Endothelial cell of hepatic sinusoid (primary cell): Measurements from ENCODE around the gene PRKD3.
"Not testable (repeated sequence)": the region's sequence is repeated elsewhere in the genome, so short reads cannot be mapped to it uniquely, and the experiment has no call there.

Experiments
- in situ Hi-C: cut with HindIII; loops from 2 replicates; pipeline ENCODE4 v1.10.0; 2017; ENCODE audit warnings: low sequenced_read_pairs

PRKD3 gene

GRCh38 chr2:37317746-37318145, 6.9 kb downstream of the PRKD3 start:
- in situ Hi-C loops: no loop called here

DNA sequence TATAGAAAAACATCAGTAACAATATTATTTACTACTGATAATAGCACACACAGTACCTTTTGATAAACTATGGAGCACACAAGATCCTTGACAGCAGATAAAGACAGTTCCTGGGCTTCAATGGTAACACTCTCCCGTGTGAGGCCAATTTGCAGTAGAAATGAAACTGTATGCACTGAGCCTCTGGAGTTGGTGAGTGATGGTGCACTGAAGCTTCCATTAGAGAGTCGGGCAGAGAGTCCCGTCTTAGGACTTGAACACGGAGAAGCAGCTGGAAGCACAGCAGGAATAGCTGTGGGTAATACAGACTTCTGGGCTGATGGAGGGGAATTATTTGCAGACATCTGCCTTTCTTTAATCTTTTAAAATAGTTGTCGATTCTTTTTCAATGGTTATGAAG, 8.5 kb downstream of the PRKD3 start:
- in situ Hi-C loops: no loop called here

DNA sequence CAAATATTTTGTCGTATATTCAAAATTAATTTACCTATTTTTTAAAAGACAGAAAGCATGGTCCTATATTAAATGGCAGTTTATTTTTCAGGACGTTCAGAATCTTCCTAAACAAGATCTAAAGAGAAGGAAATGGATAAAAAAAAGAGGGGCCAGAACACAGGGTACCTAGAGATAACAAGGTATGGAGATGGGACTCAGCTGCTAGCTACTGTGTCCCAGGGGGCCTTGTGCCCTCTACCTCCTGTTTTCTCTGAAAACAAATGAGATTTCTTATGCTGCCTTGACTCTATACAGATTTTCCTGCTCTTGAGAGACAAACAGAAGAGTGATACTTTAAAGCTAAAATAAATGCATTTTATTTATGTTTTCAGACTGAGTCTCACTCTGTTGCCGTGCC, 9.3 kb downstream of the PRKD3 start:
- in situ Hi-C loops: no loop called here

DNA sequence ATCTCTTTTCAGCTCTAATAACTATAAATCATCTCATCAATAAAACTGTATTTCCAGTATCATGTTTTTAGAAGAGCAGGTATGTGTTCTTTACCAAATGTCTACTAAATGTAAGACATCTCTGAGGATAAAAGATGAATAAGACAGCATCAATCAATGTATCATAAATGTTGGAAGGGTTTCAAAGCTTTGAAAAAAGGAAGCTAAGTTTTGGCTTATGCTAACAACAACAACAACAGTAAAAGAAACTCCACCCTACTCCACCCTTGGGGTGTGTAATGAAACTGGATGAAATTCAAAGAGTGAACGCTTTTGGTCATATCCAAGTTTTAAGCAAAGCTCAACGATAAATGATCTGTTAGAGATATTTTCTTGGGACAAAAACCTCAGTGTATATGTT, 17.1 kb downstream of the PRKD3 start:
- in situ Hi-C loops: no loop called here

GRCh38 chr2:37306024-37306423, 18.6 kb downstream of the PRKD3 start:
- in situ Hi-C loops: no loop called here

DNA sequence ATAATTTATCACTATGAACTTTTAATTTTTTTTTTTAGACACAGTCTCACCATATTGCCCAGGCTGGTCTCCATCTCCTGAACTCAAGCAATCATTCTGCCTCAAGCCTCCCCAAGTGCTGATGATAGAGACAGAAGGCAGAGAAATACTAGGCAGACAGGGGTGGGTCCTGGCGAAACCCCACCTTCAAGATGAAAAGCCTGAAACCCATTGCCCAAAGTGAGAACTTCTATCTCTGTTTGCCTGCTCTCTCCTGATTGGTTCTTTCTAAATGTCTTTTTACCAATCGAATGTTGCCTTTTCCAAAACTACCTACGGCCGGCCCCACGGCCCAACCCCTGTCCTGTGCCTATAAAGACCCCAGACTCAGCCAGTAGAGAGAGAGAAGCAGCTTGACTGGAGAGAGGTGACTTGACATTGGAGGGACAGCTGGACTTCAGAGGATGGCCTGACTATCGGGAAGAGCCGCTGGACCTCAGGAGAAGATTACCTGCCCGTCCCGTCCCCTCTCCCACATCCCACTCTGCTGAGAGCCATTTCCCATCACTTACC, 21.9 kb downstream of the PRKD3 start:
- in situ Hi-C loops: no loop called here

- in situ Hi-C loops: no loop called here
These were observed 23.2 kb downstream of the PRKD3 start for GRCh38 chr2:37301408-37301807.

- in situ Hi-C loops: no loop called here
These were observed 24.1 kb downstream of the PRKD3 start for GRCh38 chr2:37300578-37300977.

GRCh38 chr2:37300146-37300545, 24.5 kb downstream of the PRKD3 start:
- in situ Hi-C loops: no loop called here

GRCh38 chr2:37297632-37298031, 27.0 kb downstream of the PRKD3 start:
- in situ Hi-C loops: no loop called here

GRCh38 chr2:37295469-37296073, 29.1 kb downstream of the PRKD3 start:
- in situ Hi-C loops: no loop called here

DNA sequence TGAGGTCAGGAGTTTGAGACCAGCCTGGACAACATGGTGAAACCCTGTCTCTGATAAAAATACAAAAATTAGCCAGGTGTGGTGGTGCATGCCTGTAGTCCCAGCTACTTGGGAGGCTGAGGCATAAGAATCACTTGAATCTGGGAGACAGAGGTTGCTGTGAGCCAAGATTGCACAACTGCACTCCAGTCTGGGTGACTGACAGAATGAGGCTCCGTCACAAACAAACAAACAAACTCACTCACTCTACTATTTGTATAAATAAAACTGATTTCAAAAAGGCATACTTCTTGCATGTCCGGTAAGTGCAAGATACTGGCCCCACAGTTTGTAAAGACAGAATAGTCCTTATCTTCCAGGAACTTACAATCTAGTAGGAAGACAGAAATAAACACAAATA, 29.8 kb downstream of the PRKD3 start:
- in situ Hi-C loops: not testable (repeated sequence)

GRCh38 chr2:37291680-37292079, 33.0 kb downstream of the PRKD3 start:
- in situ Hi-C loops: no loop called here

- in situ Hi-C loops: no loop called here
These were observed 36.7 kb downstream of the PRKD3 start for GRCh38 chr2:37287966-37288365.

DNA sequence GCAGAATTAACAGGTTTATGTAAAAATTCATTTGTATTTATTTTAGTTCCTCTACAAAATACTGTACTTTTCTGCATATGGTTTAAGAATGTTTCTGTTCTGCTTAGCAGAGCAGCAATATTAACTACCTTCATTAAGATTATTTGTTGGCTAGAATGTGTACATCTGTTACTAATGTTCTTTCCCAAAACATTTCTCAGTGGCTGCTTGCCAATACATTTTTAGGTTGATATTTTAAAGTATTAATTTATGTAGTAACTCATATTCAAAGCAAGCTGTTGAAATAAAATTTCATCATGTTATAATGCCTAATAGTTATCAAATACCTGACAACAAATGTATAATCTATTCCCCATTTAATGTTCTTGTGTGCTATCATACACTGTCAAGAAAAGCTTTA, 40.3 kb downstream of the PRKD3 start:
- in situ Hi-C loops: no loop called here

GRCh38 chr2:37283207-37283606, 41.4 kb downstream of the PRKD3 start:
- in situ Hi-C loops: no loop called here

- in situ Hi-C loops: no loop called here
These were observed 41.9 kb downstream of the PRKD3 start for GRCh38 chr2:37282746-37283145.

DNA sequence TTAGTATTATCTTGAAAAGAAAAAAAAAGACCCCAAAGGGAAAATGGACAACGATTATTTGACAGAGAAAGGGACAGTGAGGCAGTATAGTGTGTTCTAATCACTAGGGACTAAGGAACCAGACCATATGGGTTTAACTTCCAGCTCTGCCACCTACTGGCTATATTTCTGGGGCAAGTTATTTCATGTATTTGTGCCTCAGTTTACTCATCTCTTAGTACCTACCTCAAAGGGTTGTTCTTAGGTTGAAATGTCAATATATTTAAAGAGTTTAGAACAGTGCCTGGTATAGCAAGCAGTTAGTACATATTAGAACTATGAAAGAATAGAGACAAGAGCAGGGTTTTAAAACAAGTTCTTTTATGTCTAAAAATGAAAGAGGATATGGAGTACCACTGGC, 42.7 kb downstream of the PRKD3 start:
- in situ Hi-C loops: no loop called here

GRCh38 chr2:37276291-37276690, 48.3 kb downstream of the PRKD3 start:
- in situ Hi-C loops: no loop called here
